HCEC 1CT (cell line): ENCODE data around the gene TESK1.
A peak's percentile ranks its signal among the peaks of the same experiment; 100 is the strongest.
"Not testable (repeated sequence)": the region's sequence is repeated elsewhere in the genome, so short reads cannot be mapped to it uniquely, and the experiment has no call there.

Source experiments
- DNase-seq: peaks from one replicate; pipeline ENCODE4 v3.0.0-alpha.2; 2017

Gene TESK1

DNA sequence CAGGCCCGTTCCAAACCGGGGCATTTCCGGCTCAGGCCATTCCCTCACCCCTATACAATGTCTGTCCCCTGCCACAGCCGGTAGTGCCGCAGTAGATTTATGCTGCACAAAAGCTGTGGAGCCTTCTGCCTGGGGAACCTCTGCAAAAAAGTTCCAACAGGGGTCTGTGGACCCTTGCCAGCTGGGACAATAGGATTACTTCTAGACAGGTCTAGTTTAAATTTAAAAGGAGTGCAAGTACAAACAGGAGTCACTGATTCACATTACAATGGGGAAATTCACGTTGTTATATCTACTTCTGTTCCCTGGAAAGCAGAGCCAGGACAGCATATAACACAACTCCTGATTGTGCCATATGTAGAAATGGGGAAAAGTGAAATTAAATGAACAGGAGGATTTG, 21.5 kb upstream of the TESK1 start:
- not testable (repeated sequence) for DNase-seq

- DNase-seq: not testable (repeated sequence)
These were observed 20.4 kb upstream of the TESK1 start for GRCh38 chr9:35584681-35585080.

DNA sequence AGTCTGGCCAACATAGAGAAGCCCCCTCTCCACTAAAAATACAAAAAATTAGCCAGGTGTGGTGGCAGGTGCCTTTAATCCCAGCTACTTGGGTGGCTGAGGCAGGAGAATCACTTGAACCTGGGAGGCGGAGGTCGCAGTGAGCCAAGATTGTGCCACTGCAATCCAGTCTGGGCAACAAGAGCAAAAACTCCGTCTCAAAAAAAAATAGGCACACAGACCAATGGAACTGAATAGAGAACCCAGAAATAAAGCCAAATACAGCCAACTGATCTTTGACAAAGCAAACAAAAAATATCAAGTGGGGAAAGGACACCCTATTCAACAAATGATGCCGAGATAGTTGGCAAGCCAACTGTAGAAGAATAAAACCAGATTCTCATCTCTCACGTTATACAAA, 16.6 kb upstream of the TESK1 start:
- DNase-seq: not testable (repeated sequence)

DNA sequence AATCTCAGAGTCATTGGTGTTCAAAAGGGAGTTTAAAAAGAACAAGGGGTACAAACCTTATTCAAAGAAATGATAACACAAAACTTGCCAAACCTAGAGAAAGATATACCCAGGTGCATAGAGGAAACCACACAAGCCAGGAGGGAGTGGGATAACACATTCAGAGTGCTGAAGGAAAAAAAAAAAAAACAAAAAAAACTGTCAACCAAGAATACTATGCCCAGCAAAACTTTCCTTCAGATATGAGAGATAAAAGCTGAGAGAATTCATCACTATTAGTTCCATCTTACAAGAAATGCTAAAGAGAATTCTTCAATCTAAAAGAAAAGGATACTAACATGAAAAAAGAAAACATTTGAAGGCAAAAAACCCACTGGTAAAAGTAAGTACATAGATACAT, 11.5 kb upstream of the TESK1 start:
- no peak for DNase-seq

GRCh38 chr9:35594471-35594870, 10.6 kb upstream of the TESK1 start:
- DNase-seq: no peak

DNA sequence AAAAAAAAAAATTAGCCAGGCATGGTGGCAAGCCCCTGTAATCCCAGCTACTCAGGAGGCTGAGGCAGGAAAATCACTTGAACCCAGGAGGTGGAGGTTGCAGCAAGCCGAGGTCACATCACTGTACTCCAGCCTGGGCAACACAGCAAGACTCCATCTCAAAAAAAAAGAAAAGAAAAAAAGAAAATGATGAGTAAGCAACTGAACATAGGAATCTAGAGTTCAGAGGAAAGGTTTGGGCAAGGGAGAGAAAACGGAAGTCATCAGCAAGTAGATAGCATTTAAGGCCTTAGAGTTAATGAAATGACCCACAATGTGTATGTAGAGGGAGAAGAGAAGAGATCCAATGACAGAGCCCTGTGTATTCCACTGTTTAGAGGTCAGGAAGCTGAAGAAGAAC, 8.2 kb upstream of the TESK1 start:
- DNase-seq: not testable (repeated sequence)

GRCh38 chr9:35598866-35599590, 6.0 kb upstream of the TESK1 start:
- no peak for DNase-seq

GRCh38 chr9:35599763-35600604, 5.1 kb upstream of the TESK1 start:
- no peak for DNase-seq

DNA sequence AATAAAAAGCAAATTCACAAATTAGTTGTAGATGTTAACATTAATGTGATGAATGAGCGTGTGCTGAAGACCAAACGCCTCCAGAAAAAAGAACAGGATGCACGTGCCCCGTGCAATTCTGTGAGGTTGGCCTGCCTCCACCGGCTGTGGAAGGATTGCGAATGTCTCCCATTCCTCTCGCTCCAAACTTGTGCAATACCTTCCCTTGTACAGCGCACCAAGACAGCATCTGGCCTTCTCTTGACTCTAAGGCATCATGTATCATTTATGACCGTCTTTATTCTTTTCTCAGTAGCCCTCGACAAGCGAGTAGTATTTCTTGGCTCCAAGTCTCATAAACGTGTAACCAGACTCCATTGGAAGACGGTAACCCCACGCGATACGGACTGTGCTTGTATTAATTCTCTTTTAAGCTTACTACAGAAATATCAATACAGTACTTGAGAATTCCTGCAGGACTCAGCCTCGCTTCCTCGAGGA, 1.5 kb upstream of the TESK1 start:
- peak; percentile 72 for DNase-seq

- DNase-seq: peak; percentile 99
These were observed 980 bp upstream of the TESK1 start for GRCh38 chr9:35603986-35604577.

GRCh38 chr9:35605351-35606137, 482 bp downstream of the TESK1 start:
- DNase-seq: peak; percentile 9

- no peak for DNase-seq
These were observed 1.1 kb downstream of the TESK1 start for GRCh38 chr9:35606138-35606504.

GRCh38 chr9:35606726-35607125, 1.7 kb downstream of the TESK1 start:
- no peak for DNase-seq

- no peak for DNase-seq
These were observed 3.2 kb downstream of the TESK1 start for GRCh38 chr9:35608221-35608620.

DNA sequence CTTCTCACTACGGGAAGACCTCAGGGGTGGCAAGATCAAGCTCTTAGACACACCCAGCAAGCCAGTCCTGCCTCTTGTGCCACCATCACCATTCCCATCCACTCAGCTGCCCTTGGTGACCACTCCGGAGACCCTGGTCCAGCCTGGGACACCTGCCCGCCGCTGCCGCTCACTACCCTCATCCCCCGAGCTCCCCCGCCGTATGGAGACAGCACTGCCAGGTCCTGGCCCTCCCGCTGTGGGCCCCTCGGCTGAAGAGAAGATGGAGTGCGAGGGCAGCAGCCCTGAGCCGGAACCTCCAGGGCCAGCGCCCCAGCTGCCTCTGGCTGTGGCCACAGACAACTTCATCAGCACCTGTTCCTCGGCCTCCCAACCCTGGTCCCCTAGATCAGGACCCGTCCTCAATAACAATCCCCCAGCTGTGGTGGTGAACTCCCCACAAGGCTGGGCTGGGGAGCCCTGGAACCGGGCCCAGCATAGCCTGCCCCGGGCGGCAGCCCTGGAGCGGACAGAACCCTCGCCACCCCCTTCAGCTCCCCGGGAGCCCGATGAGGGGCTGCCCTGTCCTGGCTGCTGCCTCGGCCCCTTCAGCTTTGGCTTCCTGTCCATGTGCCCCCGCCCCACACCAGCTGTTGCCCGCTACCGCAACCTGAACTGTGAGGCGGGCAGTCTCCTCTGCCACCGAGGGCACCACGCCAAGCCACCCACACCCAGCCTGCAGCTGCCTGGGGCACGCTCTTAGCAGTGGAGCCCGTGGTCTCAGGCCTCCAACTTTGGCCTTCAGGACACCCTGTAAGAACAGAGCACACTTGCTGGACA, 4.1 kb downstream of the TESK1 start:
- DNase-seq: no peak

DNA sequence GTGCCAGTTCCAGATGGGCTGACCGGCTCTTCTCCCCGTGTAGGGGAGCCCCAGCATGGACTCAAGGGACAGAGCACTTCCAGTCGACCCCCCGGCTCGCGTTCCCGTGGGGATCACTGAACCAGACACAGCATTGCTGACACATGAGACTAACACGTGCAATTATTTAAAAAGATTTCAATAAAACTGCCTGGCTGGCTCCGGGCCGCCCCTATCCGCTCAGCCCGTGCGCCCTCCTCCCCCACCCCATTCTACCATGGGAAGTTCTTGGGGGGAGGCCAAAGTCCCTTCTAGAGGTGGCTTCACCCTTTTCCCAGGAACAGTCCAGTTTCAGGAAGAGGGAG, 4.7 kb downstream of the TESK1 start:
- DNase-seq: no peak

DNA sequence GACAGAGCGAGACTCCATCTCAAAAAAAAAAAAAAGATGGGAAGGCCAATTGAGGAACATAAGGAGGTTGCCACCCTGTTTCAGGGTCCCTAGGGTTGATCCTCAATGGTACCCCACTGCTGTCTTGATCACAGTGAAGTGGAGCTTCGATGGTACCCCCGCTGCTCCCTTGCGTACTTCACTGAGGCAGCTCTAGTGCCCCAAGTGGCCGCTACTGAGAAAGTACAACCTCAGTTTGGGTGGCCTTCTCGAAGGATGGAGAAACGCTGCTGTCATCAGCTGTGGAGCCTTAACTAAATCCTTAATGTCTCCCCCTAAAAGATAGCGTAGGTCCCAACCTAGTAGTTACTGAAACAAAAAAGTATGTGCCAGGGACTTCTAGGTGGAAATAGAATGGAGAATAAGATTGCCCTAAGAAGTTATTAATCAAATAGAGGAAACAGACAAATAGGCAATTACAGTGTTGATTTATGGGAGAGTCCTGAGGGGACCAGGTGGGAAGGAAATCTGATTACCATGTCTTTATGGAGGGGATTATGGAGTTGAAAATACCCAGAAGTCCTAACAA, 6.3 kb downstream of the TESK1 start:
- DNase-seq: peak; percentile 35

DNA sequence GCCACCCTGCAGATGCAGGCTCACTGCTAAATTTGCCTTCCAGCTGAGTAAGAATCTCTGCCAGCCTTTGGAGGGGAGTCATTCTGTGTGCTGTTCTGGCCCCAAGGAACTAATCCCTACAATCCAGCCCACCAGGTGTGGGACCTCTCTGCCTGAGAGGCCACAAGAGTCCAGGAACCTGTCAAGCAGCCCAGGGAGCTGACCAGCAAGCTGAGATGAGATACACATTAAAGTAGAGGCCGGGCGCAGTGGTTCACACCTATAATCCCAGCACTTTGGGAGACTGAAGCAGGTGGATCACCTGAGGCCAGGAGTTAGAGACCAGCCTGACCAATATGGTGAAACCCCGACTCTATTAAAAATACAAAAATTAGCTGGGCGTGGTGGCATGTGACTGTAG, 7.0 kb downstream of the TESK1 start:
- DNase-seq: not testable (repeated sequence)

DNA sequence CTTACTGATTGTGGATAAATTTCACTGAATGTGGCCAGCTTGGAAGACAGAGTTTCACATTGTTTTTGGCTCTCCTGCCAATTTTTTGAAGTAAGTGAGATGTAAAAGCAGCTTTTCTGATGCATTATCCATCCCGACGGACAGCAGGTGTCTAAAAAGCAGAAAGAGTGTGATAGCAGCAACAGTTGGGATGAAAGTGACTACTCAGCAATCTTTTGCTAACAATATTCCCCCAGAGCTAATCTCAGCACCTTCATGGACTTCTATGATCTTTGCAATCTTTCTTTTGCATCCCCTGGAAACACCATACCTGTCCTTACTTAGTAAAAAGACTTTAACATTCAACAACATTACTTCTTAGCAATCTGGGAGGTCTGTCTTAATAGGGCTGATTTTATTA, 7.8 kb downstream of the TESK1 start:
- DNase-seq: no peak

GRCh38 chr9:35615981-35616680, 11.1 kb downstream of the TESK1 start:
- DNase-seq: no peak
